ENCODE data around the gene ALG9.

The ALG9 gene

DNA sequence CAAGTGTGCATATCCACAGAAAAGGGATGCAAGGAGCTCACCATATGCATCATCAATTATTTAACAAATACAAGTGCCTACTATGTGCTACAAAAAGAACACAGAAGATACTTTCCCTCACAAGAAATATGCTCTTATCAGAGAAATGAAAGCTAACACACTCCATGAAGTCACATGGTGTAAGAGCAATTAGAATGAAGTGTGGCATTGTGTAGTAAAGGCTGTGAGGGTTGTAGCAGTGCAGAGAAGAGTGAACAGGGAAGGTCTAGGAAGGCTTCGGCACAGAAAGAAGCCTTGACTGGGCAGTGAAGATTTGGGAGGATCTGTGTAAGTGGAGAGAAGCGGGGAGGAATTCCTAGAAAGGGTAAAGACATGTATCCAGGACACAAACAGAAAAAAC, 127.7 kb downstream of the ALG9 start:
- no peak overlapping the region for H2AFZ ChIP-seq (ENCODE audit: low read depth)
- H3K9ac ChIP-seq, result no peak overlapping the region
- H3K27me3 ChIP-seq (ENCODE audit: insufficient read depth, low read depth), result no peaks in the 10 kb centered on the region
- no peak overlapping the region for H3K4me3 ChIP-seq (IDR thresholded peaks at IDR 0.05; ENCODE audit: insufficient read depth, low read depth, low read length)
- peaks cover 5% of the 10 kb centered on the region; the same call in 1 of the 2 replicates for H3K36me3 ChIP-seq (ENCODE audit: insufficient read depth)
- H3K79me2 ChIP-seq (ENCODE audit: insufficient read depth, low read depth), result no peaks in the 10 kb centered on the region
- no peak for TF ChIP-seq CTCF (conservative IDR thresholded peaks at IDR 0.05; ENCODE audit: low read depth, low read length)
- peaks cover 15% of the 10 kb centered on the region for H3K4me1 ChIP-seq (ENCODE audit: low read depth, poor library complexity, severe bottlenecking)
- H3K4me2 ChIP-seq, result no peak overlapping the region
- no peak overlapping the region for H3K27ac ChIP-seq
- H4K20me1 ChIP-seq (ENCODE audit: insufficient read depth), result no peaks in the 10 kb centered on the region

DNA sequence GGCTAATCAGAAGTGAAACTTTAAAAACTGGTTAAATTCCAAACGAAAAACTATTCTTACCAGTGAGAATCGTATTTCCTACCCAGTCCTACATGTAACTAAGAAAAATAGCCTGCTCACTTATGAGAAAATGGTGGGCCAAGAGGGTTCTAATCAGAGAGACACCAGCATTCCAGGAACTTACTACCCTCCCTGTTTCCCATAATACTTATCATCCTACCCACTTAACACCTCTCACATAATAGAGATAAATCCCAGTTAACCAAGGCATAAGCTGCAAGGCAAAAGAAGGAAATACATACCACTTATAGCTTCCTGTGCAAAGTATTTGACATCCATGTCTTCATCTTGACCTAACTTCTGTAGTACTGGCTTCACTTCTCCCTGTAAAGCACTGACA, 129.6 kb downstream of the ALG9 start:
- TF ChIP-seq CTCF (conservative IDR thresholded peaks at IDR 0.05; ENCODE audit: low read depth, low read length), result no peak
- H3K4me3 ChIP-seq (IDR thresholded peaks at IDR 0.05; ENCODE audit: insufficient read depth, low read depth, low read length), result no peak overlapping the region
- no peak overlapping the region for H3K27ac ChIP-seq
- H3K9ac ChIP-seq, result no peak overlapping the region
- no peak overlapping the region for H3K4me2 ChIP-seq
- H3K27me3 ChIP-seq (ENCODE audit: insufficient read depth, low read depth), result no peaks in the 10 kb centered on the region
- H3K4me1 ChIP-seq (ENCODE audit: low read depth, poor library complexity, severe bottlenecking), result peaks cover 15% of the 10 kb centered on the region
- H3K36me3 ChIP-seq (ENCODE audit: insufficient read depth), result peaks cover 5% of the 10 kb centered on the region; the same call in 1 of the 2 replicates
- no peaks in the 10 kb centered on the region for H4K20me1 ChIP-seq (ENCODE audit: insufficient read depth)
- no peak overlapping the region for H2AFZ ChIP-seq (ENCODE audit: low read depth)
- H3K79me2 ChIP-seq (ENCODE audit: insufficient read depth, low read depth), result no peaks in the 10 kb centered on the region

- Histone ChIP-seq H2AFZ (ENCODE audit: low read depth) (no peak overlapping the region), H3K4me3 (IDR thresholded peaks at IDR 0.05; ENCODE audit: insufficient read depth, low read depth, low read length) (no peak overlapping the region), H3K4me1 (ENCODE audit: low read depth, poor library complexity, severe bottlenecking) (peaks cover 15% of the 10 kb centered on the region), H3K27ac (no peak overlapping the region), H4K20me1 (ENCODE audit: insufficient read depth) (no peaks in the 10 kb centered on the region), H3K9ac (no peak overlapping the region), H3K36me3 (ENCODE audit: insufficient read depth) (peaks cover 5% of the 10 kb centered on the region; the same call in 1 of the 2 replicates), H3K4me2 (no peak overlapping the region), H3K27me3 (ENCODE audit: insufficient read depth, low read depth) (no peaks in the 10 kb centered on the region), H3K79me2 (ENCODE audit: insufficient read depth, low read depth) (no peaks in the 10 kb centered on the region)
- no peak for TF ChIP-seq CTCF (conservative IDR thresholded peaks at IDR 0.05; ENCODE audit: low read depth, low read length)
These were observed 132.1 kb downstream of the ALG9 start for GRCh38 chr11:111739299-111739698.

DNA sequence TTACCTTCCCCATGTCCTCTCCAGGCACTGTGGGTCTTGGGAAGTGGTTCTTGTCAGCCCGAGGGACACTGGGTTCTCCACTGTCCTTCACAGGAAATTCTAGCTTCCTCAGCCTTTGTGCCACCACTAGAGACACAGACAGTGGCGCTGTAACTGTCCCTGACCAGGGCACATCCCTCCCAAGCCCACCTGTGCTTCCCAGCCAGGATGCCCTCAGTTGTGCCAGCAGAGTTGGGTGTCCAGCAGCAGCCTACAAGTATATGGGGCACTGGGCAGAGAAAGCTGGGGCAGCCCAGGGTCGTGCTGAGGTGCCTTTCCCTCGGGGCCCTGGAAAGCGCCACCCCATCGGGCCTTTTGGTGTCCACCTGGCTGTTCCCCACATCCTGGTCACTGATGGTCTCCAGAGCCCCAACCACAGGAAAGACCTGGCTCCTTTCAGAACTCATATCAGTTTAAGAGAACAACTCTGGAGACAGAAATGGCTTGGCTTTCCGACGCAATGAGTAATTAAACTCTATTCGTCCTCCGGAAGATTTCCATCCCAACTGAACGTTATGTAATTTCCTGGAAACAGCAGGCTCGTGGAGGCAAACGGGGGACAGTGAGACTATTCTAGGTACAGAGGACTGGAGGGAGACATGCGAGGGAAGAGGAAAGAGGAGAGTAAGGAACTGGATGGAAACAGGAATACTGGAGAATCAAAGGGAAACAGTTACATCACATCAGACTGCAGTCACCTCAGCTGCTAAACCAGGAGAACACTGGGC, 133.8 kb downstream of the ALG9 start:
- no peaks in the 10 kb centered on the region for H3K27me3 ChIP-seq (ENCODE audit: insufficient read depth, low read depth)
- peaks cover 5% of the 10 kb centered on the region; the same call in 1 of the 2 replicates for H3K36me3 ChIP-seq (ENCODE audit: insufficient read depth)
- peaks cover 15% of the 10 kb centered on the region for H3K4me1 ChIP-seq (ENCODE audit: low read depth, poor library complexity, severe bottlenecking)
- H3K27ac ChIP-seq, result no peak overlapping the region
- TF ChIP-seq CTCF (conservative IDR thresholded peaks at IDR 0.05; ENCODE audit: low read depth, low read length), result no peak
- H3K79me2 ChIP-seq (ENCODE audit: insufficient read depth, low read depth), result no peaks in the 10 kb centered on the region
- no peak overlapping the region for H3K4me2 ChIP-seq
- no peak overlapping the region for H3K9ac ChIP-seq
- no peaks in the 10 kb centered on the region for H4K20me1 ChIP-seq (ENCODE audit: insufficient read depth)
- H3K4me3 ChIP-seq (IDR thresholded peaks at IDR 0.05; ENCODE audit: insufficient read depth, low read depth, low read length), result no peak overlapping the region
- H2AFZ ChIP-seq (ENCODE audit: low read depth), result no peak overlapping the region
